HT-29 (cell line): ENCODE measurements around the gene INPP4B. TPM values are rescaled to one million over a fixed set of nuclear protein-coding genes. Genes with fewer than 3 reads are reported as not detected.

Source experiments
- DNase-seq: peaks from one replicate; pipeline ENCODE4 v3.0.0-alpha.2; 2015; ENCODE audit warnings: low spot score
- total RNA-seq: library from RNA; depleted of rRNA; stranded (reverse); fragments of >200 nt; shearing (Covaris generic); gene quantifications from 2 replicates; pipeline ENCODE4 v1.2.3, GENCODE V29; 2014

Gene INPP4B
- total RNA-seq, 1 experiment from 2014 or later, result 19.1 TPM

DNA sequence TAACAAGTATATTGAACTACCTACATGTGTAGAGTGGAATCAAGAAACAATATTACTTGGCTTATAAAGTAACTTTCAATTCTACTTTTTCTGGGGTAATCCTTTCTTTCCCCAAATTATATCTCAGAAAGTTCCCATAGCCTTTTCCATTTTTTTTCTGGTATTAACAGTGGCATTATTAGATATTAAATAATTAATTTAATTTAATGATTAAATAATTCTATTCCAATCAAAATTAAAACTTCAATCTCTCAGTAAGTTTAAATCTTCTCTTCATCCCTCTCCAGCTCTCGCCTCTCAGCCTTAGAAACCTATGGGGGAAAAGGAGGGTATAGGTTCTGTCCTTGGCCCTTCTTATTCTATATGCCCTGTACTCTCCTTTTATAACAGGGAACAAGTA lies 262.4 kb downstream of the INPP4B start:
- DNase-seq, result no peak

DNA sequence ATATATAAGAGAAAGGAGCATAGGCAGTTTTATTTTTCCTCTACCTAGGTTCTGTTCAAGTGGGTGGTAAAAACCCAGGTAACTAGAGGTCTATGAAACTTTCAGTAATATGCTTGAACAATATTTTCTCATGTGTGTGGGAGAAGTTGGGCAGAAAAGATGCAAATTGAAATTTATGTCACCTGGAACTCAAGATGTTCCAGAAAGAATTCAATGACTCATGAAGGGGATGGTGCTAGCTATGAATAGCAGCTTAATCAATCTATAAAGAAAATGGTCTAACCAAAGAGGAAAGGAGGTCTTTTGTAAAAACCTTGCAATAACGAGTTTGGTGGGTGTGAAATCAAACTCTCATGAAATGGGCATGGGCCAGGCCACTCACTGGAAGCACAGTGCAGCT lies 263.8 kb downstream of the INPP4B start:
- DNase-seq, result no peak

DNA sequence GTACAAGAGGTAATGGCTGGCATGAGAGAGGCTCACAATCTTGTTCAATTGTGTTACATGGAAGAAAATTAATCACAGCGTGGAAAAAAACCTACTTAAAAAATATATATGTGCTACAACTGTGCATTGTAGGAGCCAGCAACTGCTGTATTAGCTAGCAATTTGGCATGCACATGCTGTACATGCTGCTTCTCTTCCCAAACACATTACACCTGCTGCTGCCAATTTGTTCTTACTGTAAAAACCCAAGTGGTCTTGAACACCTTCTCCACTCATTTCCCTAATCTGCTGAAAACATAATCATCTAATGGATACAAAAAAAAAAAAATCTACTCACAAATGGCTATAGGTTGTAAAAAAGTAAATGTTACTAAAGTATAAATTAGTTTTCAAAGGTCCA lies 264.2 kb downstream of the INPP4B start:
- no peak for DNase-seq

DNA sequence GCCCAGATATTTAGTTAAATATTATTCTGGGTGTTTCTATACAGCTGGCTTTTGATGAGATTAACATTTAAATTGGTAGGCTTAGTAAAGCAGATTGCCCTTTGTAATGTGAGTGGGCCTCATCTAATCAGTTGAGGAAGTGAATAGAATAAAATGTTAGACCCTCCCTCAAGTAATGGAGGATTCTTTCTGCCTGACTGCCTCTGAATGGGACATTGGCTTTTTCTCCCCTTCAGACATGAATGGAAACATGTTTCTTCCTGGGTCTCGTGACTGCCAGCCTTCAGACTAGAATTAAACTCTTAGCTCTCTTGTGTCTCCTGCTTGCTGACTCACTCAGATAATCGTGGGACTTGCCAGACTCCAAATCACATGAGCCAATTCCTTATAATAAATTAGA lies 266.7 kb downstream of the INPP4B start:
- no peak for DNase-seq

DNA sequence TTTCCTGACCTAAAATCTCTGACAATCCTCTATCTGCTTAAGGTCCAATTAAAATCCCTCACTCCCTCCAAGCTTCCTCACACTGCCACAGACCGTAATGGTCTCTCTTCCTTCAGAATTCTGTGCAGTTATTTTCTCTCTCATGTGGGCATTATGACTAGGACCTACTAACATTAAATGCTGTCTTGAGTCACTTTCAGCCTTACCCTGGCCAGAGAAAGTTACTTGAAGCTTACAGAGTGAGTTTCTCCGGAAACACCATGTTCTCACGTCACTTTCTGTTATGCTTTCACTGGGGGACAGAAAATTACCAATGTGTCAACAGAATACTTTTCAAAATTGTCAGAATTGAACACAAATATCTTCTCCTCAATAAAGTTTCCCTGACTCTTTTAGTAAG lies 271.8 kb downstream of the INPP4B start:
- no peak for DNase-seq

DNA sequence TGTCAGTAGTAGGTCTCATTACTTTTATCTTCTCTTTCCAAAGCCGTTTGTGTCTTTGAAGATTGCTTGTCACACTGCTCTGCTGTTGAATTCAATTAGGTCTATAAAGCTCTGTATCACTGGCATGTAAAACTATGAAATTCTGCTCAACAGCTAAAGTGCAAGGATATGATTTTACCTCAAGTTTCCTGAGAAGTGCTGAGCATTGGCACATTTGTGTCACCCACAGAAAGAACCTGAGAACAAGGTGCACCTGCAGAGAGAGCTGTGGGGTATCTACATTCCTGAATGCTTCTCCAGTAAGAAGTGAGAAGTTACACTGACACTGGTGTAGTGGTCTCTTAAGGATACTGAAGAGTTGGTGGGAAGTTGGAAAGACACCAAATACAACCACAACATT lies 274.0 kb downstream of the INPP4B start:
- no peak for DNase-seq

DNA sequence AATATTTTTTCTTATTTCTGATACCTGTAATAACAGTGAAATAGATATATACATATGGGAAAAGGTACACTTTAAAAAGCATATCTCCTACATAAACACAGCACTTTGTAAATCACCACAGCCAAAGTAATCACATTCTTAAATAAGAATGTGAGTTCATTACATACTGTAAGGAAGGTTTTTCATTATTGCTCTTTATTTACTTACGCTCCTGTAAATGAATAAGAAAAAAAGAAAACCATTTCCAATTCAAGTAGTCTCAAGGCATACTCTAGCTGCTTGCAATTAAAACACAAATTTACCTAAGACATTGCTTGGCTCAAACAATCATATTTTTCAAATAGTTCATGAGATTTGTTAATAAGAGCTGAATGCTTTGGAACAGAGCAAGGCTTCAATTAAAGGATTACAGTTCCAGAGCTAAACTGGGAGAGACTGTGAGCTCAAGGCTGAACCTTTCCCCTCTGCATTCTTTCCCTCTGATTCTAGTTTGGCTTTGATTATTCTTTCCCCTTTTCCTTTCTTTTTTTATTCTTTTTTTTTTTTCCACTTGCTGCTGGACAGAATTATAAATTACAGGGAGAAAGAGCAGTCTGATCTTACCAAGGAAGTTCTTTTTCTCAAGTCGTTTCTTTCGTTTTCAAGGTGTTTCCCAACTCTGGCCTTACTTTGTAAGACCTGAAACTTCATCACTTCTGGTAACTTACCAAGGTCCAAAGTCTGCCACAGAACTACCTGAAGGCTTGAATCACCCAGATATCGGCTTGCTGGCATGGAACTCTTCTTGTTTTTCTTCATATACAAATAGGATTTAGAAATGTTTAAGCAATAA lies 278.3 kb downstream of the INPP4B start:
- peak; percentile 85 for DNase-seq

DNA sequence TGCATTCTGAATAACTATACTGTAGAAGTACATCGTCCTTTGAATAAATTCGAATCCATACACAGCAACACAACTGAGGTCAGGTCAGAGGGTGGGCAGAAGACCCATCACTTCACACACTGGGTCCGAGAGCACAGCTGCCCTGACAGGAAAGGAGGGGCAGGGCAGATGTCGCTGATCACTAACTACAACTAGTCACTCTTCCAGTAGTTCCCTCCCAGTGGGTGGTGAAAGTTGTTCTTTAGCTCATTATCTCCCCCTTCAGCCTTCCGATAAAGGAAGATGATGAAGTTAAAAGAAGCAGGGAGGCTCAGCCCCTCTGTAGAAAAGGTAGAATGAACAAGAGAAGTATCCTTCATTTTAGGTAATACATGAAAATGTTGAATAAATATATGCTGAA lies 278.9 kb downstream of the INPP4B start:
- DNase-seq, result peak; percentile 79

DNA sequence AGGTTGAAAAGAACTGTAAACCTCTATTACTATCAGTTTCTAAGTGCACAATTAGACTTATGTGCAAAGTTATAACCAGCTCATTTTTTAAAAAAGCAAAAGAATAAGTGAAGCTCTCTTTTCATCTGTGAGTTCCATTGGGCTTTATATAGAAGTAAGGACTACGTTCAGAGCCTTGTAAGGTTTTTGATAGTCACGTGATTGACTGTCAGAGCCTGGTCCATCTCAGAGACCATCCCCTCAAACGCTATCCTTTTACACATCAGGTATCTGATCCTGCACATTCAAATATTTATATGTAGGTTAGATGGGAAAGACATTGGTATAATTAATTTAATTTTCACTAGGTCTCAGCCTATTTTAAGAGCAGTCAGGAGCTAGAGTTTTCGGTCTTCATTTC lies 279.3 kb downstream of the INPP4B start:
- no peak for DNase-seq

DNA sequence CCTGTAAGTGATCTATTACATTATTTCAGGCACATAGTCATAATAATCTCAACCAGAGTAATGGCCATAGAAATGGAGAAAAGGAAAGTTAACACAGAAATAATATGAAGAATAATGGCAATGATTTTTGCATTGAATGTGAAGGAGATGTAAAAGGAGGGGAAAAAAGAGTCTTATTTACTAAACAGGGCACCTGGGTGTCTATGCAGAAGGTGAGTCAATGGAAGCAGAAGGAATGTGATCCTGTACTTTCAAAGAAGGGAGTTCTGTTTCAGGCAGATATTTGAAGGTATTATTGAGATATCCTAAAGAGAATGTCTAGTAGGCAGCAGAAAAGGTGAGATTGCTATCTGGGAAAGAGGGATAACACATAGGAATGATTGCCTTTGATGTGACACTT lies 279.9 kb downstream of the INPP4B start:
- no peak for DNase-seq

DNA sequence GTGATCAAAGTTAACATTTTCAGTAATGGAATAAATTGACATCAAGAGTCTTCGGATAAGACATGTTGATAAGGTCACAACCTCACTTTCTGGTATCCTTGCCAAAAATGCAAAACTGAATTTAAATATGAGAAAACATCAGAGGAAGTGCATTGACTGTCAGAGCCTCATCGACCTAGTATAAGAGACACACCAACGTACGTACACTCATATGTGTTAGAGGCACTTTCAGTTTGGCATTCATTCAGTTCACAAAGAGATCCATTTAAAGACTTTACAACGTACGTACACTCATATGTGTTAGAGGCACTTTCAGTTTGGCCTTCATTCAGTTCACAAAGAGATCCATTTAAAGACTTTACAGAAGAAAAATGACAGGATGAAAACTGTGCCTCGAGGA lies 280.3 kb downstream of the INPP4B start:
- DNase-seq, result peak; percentile 21

DNA sequence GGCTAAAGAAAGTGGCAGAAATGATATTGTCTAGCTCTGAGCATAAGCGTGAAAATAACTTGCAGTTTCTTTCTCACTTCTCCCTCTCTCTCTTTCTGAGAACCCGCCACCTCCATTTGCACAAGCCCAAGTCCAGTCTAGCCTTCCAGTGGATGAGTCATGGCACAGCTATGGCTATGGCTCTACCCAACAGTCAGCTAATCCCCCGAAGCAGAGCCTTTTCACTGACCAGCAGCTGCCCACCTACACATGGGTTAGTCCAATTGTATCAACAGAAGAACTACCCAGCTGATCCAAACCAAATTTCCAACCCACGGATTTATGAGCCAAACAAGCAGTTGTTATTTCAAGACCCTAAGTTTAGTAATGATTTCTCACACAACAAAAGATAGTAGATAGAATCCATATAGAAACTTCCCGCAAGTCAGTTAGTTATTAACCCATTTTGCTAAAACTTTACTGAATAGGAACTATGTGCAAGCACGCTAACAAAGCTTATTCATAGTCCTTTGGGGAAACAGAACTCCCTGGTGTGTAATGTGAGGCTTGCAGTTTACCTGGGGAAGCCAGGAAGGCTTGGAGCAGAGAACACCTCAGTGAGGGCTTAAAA lies 282.3 kb downstream of the INPP4B start:
- DNase-seq, result peak; percentile 59

DNA sequence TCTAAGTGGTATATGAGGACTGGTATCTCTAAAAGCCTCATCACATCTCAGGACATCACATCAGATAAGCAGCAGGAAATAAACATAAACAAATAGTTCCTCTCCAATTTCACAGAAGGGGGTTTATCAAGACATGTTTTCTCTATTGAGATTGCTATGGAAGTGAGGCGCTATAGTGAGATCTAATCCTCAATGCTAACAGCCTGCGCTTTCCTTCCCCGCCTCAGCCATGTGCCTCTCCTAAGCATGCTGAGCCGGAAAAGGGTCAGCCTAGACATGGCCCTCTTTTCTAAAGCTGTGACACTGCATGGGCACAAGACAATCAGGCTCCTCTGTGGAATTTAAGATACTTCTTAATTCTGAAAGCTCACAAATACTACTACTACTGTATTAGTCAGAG lies 286.1 kb downstream of the INPP4B start:
- no peak for DNase-seq

DNA sequence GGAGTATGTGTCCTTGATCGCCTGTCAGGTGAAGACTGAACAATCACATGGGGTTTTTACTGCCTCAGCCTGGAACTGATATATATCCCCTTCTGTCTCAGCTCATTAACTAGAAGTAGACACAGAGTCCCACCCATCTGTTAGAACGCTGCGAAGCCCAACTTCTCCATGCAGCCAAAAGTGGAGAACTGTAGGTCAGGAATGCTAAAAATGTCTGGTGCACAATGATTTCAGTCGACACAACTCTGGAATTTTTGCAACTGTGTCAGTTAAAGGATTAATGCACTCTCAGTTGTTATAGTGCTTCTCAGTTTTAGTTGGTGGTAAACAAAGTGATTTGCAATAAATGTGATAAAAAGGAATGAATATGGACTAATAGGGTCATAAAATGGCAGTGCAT lies 287.2 kb downstream of the INPP4B start:
- DNase-seq, result no peak

DNA sequence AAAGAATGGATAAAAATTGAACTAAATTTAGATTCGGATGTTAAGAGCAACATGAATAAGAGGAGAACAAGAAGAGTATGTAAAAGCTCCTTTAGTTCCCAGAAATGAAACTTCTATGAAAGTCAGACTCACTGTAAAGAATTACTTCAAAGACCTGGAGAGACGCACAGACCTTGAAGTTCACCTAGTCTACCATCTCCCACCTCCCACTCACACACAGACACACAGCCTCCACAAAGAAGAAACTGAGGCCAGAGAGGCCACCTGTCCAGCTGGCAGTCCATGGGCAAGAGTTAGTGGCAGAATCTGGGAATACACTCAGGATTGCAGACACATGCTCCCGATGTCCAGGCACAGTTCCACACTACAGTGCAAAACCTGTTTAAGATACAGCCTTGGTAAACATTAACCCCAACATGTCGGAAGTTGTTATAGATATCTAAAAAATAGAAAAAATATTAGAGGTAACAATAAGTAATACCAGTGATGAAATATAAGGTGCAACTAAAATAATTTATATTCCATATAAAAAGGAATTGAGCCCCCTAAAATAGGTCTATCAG lies 288.8 kb downstream of the INPP4B start:
- no peak for DNase-seq

DNA sequence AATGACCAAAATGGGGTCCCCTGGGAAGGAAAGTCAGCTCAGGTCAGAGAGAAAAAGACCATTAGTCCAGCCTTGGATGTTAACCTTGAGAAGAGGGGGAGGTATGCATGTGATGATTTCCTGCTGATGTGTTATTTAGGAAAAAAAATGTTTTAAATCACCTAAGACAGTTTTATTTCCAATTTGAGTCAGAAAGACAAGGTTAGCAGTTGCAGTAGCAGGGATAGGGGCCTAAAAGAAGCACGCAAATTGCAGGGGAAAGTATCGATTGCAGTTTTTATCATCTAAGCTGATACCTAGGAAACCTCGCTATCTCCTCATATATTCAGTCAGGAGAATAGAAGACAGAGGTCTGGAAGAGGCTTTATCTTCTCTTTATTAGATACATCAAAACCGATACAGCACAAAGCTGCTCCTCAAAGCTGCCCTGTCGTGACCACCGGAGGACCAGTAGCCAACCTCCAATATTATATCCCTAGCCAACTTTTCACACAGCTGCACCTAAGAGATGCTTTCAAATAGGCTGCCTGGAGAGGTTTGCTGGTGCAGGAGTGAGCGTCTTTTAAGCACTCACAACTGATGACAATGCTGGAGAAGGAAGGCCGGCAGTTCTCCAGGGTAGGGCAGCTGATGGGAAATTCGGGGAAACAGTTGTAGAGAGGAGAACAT lies 289.4 kb downstream of the INPP4B start:
- no peak for DNase-seq

DNA sequence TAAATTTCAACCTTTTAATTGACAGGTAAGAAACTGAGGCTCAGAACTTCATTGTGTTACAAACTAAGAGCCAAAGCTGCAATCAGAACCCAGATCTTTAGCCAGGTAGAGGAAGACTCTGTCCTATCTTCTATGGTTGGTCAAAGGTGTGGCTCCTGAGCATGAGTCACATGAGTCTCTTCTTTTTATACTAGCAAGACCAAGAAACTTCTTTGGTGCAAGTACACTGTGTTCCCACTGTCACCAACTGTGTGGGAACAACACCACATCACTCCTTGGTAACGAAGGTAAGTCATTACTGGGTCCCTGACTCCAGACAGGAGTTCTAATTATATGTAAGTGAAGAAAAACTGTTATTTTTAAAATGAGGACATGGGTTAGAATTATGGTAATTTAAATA lies 290.1 kb downstream of the INPP4B start:
- DNase-seq, result no peak

DNA sequence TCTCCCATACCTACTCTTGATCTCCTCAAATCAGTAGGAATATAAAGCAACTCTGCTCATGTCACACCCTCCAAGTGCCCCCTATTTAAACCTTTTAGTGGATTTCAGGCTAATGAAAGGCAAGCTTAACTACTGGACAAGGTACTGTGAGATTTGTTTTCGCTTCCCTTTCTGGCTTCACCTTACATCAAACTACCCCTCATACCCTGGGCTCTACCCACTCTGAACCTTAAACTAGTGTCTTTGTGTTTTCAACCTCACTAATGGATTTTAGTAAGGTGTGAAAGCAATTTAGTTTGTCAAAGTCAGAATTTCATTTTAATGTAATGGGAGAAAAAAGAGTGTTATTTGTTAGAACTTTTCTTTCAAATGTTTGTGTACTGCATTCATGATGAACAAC lies 291.7 kb downstream of the INPP4B start:
- no peak for DNase-seq

DNA sequence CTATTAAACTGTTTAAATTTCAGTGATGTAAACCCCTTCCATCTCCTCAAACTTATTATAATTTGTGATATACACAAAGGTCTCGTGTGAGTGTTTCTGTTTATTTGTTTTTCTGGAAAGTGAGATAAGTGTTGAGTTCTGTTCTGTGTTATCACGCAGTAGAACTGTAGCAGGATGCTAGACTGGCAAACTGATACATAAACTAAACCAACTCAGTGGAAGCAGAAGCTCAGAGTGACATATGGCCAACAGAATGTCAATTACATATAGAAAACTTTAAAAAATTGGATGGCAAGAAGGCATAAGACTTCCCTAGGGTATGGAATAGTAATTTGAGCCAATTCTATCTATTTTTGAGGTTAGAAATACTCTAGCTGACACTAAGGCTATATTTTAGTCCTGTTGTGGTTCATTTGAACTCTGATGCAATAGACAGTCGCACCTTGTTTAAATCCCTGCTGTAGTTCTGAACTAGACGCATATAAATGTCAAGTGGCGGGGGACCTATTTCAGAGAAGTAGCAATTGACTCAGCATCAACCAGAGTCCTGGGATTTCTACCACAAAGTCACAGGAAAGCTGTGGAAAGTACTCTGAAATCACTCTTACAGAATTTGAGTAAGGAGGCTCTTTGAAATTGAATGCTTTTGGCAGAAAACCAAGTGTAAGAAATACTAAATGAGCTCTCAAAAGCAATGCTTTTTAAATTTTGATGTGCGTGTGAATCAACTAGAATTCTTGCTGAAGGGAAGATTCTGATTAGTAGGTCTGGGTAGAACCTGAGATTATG lies 294.4 kb downstream of the INPP4B start:
- DNase-seq, result no peak

DNA sequence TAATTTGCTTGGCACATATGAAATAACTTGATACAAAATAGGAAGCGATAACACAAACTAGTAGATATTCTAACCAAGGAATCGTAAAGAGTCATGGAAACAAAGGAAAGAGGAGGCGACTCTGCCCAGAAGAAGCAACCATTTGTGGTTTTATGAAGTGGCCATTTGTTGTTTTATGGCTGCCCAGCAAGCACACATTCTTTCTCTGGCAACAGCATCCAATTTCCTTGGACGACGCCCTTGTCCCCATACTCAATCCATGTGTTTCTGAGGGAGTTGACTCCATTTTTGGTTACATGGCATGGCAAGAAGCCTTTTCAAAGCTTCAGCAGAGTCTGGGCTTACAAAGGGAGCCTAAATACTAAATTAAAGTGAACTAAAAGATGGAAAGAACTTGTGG lies 295.1 kb downstream of the INPP4B start:
- DNase-seq, result peak; percentile 13

DNA sequence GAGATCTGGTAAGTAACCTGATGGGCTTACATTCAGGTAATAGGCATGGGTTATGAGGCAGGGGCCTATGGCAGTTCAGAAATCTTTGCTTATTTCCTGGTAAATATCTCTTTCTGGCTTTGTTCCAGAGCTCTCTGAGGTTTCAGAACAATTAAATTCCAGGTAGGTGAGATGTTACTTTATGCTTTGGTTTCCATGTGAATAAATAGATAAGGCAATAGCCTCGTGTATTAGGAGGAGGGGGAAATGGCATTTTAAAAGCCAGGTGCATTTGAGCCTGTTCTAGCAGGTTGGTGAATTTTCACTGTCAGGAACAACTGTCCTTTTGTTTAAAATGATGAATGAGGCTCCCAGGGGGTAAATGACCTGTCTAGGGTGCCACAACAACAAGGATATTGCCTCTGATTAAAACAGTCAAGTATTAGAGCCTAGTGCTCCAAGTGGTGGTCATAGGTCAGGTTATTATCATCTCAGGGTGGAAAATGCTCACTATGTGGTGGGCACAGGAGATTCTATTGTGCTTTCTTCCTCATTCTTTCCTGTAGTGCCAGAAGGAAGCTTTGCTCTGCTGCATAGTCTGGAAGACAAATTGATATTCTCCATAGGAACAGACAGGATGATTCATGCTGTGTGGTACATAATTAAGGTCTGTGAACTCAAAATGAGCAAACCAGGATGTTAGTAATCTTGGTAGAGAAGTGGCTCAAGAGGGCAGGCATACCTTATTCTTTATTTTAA lies 296.2 kb downstream of the INPP4B start:
- peak; percentile 93 for DNase-seq
